COR-L47 (cell line): Measurements from ENCODE around the gene RBM38.

Experiments used
- DNase-seq: peaks from one replicate; lab custom pipeline; 2025; lab: John Stamatoyannopoulos, UW

The RBM38 gene

GRCh38 chr20:57455386-57455785 lies 64.2 kb downstream of the RBM38 start:
- no peak for DNase-seq

DNA sequence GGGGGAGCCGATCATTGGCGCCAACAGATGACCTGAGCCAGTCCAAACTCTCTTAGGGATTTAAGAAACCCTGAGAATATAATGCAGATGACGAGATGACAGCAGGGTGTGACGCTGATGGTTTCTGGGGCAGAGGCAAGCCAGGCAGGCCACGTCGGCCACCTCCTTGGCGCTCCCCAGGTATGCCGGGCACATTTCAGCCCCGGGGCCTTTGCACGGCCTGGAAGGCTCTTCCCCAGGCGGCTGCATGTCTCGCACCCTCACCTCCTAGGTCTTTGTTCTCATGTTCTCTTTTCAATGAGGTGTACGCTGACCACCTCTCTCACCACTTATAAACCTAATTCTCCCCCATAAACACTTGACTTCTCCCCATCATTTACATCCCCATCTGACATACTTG lies 64.9 kb downstream of the RBM38 start:
- no peak for DNase-seq

DNA sequence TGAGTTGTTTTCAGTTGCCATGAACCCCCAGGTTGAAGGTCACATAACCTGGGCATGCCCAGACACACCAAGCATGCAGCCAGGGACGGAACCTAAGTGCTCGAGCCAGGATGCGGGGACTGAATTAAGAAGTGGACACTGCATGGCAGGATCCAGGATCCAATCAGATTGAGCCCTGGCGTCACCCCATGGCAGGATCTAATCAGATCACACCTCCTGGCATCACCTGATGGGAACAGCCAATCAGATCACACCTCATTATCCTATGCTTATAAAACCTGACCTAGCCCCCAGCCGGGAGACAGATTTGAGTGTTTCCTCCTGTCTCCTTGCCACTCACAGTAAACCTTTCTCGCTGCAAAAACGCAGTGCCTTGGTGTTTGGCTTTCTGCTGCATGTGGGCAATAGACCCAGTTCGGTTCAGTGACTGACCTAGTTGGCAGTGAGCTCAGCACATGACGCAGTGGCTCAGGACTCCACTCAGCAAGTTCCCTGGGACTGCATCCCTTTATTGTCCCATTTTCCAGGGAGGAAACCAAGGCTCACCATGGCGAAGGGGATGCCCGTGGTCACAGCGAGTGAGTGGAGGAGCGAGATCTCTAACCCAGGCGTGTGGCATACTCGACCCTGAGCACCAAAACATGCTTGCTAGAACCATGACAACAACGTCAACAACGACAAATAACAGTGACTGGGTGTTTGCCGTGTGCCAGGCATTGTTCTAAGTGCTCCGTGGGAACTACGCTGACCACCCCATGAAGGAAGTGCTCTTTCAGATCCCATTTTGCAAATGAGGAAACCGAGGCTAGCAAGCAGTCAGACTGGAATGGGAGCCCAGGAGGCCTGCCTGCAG lies 66.3 kb downstream of the RBM38 start:
- no peak for DNase-seq

GRCh38 chr20:57458400-57459160 lies 67.4 kb downstream of the RBM38 start:
- DNase-seq, result no peak
